ENCODE data around the gene AKAP13. TPM values are rescaled to one million over a fixed set of nuclear protein-coding genes. Genes with fewer than 3 reads are reported as not detected.

Gene AKAP13
- polyA plus RNA-seq, 3 donors = 47.9 to 99.7 (median 92.6) TPM

DNA sequence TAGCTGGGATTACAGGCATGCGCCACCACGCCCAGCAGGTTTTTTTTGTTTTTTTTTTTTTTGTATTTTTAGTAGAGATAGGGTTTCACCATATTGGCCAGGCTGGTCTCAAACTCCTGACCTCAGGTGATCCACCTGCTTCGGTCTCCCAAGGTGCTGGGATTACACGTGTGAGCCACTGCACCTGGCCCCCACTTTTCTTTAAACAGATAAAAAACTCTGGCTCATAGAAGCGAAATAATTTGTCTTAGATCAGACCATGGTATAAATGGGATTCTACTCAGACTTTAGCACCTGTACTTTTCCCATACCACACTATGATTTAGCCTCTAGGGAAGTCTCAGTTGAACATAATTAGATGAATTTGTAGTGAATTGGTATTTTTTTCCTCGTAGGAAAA is 182.4 kb downstream of the AKAP13 start:
- Histone ChIP-seq H3K4me2 (replicated peaks; ENCODE audit: extremely low read depth, low read length, poor library complexity, severe bottlenecking) (no peak overlapping the region), H3K27ac (ENCODE audit: low read depth in 1 of 2, low read length in 2 of 2) (peak overlapping the region in 1 of 2 donors; percentile 50), H3K4me1 (ENCODE audit: control insufficient read depth in 1 of 2, insufficient read depth in 2 of 2, low read length in 2 of 2) (peaks cover 44 to 52% of the 10 kb centered on the region in 2 donors), H3K79me2 (ENCODE audit: insufficient read depth, low read length) (peaks cover 100% of the 10 kb centered on the region), H2AFZ (ENCODE audit: insufficient read depth, low read depth, low read length, poor library complexity, severe bottlenecking) (no peak overlapping the region), H3K9ac (ENCODE audit: insufficient read depth, low read length, poor library complexity, severe bottlenecking) (no peak overlapping the region), H3K9me3 (replicated peaks in 1 of 2; ENCODE audit: control insufficient read depth in 1 of 2, insufficient read depth in 1 of 2, low read length in 2 of 2) (no peaks in the 10 kb centered on the region), H3K36me3 (replicated peaks in 1 of 2; ENCODE audit: control insufficient read depth in 1 of 2, insufficient read depth in 2 of 2, low read length in 2 of 2) (peaks cover 6 to 50% of the 10 kb centered on the region in 2 donors), H3K4me3 (replicated peaks in 1 of 3; ENCODE audit: low read depth in 2 of 3, low read length in 3 of 3) (no peak overlapping the region), H4K20me1 (ENCODE audit: insufficient read depth, low read length) (peaks cover 99% of the 10 kb centered on the region), H3K27me3 (ENCODE audit: control insufficient read depth in 2 of 2, insufficient read depth in 2 of 2, low read length in 2 of 2) (no peaks in the 10 kb centered on the region)
- peak overlapping the region in 2 of 7 donors; percentile 8 to 15 for H3K27ac Mint-ChIP-seq
- WGBS (ENCODE audit: insufficient coverage) = 93% methylated on average over 2 of the region's 6 CpGs
- H3K4me1 Mint-ChIP-seq = peaks cover 57% of the 10 kb centered on the region
- no peaks in the 10 kb centered on the region for H3K27me3 Mint-ChIP-seq (ENCODE audit: low read depth in 3 of 3)
- intact Hi-C loops (cut with micrococcal nuclease) = no loop called here
- no peak overlapping the region for H3K4me3 Mint-ChIP-seq
- H3K36me3 Mint-ChIP-seq = peaks cover 33 to 59% of the 10 kb centered on the region in 2 donors
- H3K9me3 Mint-ChIP-seq = no peaks in the 10 kb centered on the region
- DNase-seq = no peak
- TF ChIP-seq, protein P1, sequence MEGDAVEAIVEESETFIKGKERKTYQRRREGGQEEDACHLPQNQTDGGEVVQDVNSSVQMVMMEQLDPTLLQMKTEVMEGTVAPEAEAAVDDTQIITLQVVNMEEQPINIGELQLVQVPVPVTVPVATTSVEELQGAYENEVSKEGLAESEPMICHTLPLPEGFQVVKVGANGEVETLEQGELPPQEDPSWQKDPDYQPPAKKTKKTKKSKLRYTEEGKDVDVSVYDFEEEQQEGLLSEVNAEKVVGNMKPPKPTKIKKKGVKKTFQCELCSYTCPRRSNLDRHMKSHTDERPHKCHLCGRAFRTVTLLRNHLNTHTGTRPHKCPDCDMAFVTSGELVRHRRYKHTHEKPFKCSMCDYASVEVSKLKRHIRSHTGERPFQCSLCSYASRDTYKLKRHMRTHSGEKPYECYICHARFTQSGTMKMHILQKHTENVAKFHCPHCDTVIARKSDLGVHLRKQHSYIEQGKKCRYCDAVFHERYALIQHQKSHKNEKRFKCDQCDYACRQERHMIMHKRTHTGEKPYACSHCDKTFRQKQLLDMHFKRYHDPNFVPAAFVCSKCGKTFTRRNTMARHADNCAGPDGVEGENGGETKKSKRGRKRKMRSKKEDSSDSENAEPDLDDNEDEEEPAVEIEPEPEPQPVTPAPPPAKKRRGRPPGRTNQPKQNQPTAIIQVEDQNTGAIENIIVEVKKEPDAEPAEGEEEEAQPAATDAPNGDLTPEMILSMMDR (IDR thresholded peaks at IDR 0.05) = no peak

DNA sequence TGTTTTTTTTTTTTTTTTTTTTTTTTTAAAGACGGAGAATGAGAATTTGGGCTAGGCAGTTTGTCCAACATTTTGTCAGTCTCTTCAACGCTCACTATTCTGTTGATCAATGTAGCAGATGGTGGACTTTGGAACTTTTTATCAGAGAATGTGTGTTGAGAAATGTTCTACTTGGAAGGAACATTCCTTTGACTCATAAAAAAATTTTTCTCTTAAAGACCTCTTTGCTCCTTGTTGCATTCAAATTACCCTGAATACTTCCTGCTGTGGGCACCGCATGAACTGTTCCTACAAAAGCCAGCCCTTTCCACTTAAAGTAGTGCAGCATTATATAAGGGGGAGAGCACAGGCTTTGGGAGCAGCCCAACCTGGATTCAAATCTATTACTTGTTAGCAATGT is 182.9 kb downstream of the AKAP13 start:
- H3K9me3 ChIP-seq (replicated peaks in 1 of 2; ENCODE audit: control insufficient read depth in 1 of 2, insufficient read depth in 1 of 2, low read length in 2 of 2) = no peaks in the 10 kb centered on the region
- H3K9ac ChIP-seq (ENCODE audit: insufficient read depth, low read length, poor library complexity, severe bottlenecking) = no peak overlapping the region
- peaks cover 4 to 45% of the 10 kb centered on the region in 2 donors for H3K36me3 ChIP-seq (replicated peaks in 1 of 2; ENCODE audit: control insufficient read depth in 1 of 2, insufficient read depth in 2 of 2, low read length in 2 of 2)
- H3K79me2 ChIP-seq (ENCODE audit: insufficient read depth, low read length) = peaks cover 100% of the 10 kb centered on the region
- TF ChIP-seq, protein P1 (IDR thresholded peaks at IDR 0.05) = no peak
- Mint-ChIP-seq H3K36me3 (peaks cover 33 to 58% of the 10 kb centered on the region in 2 donors), H3K4me3 (no peak overlapping the region), H3K27me3 (ENCODE audit: low read depth in 3 of 3) (peaks cover 0 to 2% (median 0%) of the 10 kb centered on the region in 3 donors), H3K27ac (peak overlapping the region; percentile 7 to 86 (median 74)), H3K4me1 (peaks cover 56% of the 10 kb centered on the region), H3K9me3 (no peaks in the 10 kb centered on the region)
- no peak for DNase-seq
- no peaks in the 10 kb centered on the region for H3K27me3 ChIP-seq (ENCODE audit: control insufficient read depth in 2 of 2, insufficient read depth in 2 of 2, low read length in 2 of 2)
- peak overlapping the region in 1 of 2 donors; percentile 50 for H3K27ac ChIP-seq (ENCODE audit: low read depth in 1 of 2, low read length in 2 of 2)
- no peak overlapping the region for H3K4me2 ChIP-seq (replicated peaks; ENCODE audit: extremely low read depth, low read length, poor library complexity, severe bottlenecking)
- intact Hi-C loops (cut with micrococcal nuclease) = no loop called here
- no peak overlapping the region for H2AFZ ChIP-seq (ENCODE audit: insufficient read depth, low read depth, low read length, poor library complexity, severe bottlenecking)
- no peak overlapping the region for H3K4me3 ChIP-seq (replicated peaks in 1 of 3; ENCODE audit: low read depth in 2 of 3, low read length in 3 of 3)
- WGBS (ENCODE audit: insufficient coverage) = no CpG with 5 or more reads among the region's 3 CpGs
- peaks cover 99% of the 10 kb centered on the region for H4K20me1 ChIP-seq (ENCODE audit: insufficient read depth, low read length)
- H3K4me1 ChIP-seq (ENCODE audit: control insufficient read depth in 1 of 2, insufficient read depth in 2 of 2, low read length in 2 of 2) = peaks cover 44 to 52% of the 10 kb centered on the region in 2 donors
